Panc1 (cell line): ENCODE measurements around the gene IGF2BP1.

ENCODE experiments used
- CTCF ChIP-seq: fragments of 450-650 bp; IDR thresholded peaks from 2 replicates; pipeline ENCODE4 v1.5.1; 2017; ENCODE audit warnings: mild to moderate bottlenecking
- POLR2AphosphoS5 ChIP-seq: IDR thresholded peaks from 2 replicates; pipeline ENCODE4 v1.6.1; 2012; ENCODE audit warnings: mild to moderate bottlenecking, low read depth, low read length, moderate library complexity
- REST ChIP-seq, 2 experiments: IDR thresholded peaks; 2 replicates each; pipeline ENCODE4 v1.6.1; 2011 to 2012; ENCODE audit warnings: low read depth in 2 of 2, control low read depth in 1 of 2, low read length in 1 of 2, mild to moderate bottlenecking in 1 of 2, moderate library complexity in 1 of 2; ENCODE audit not compliant: insufficient read depth in 1 of 2
- SIN3A ChIP-seq: IDR thresholded peaks from 2 replicates; pipeline ENCODE4 v1.6.1; 2012; ENCODE audit warnings: low read depth, mild to moderate bottlenecking, low read length, moderate library complexity, borderline replicate concordance; ENCODE audit not compliant: insufficient read depth

- TF ChIP-seq REST (IDR thresholded peaks at IDR 0.05; ENCODE audit: insufficient read depth in 1 of 2, low read depth in 2 of 2, low read length in 1 of 2) (no peak), CTCF (no peak), SIN3A (no peak), POLR2AphosphoS5 (no peak)
These were observed 44.3 kb upstream of the IGF2BP1 start for GRCh38 chr17:48952904-48953303.
